SJCRH30 (cell line): ENCODE results near the gene CNTNAP2. TPM values are rescaled to one million over a fixed set of nuclear protein-coding genes. Genes with fewer than 3 reads are reported as not detected.
"Not testable (repeated sequence)": the region's sequence is repeated elsewhere in the genome, so short reads cannot be mapped to it uniquely, and the experiment has no call there.

Experiments
- DNase-seq, 2 experiments: peaks; one replicate each; pipeline ENCODE4 v3.0.0-alpha.2; 2015 to 2020
- H3K27ac ChIP-seq: fragments of 250-450 bp; sonication (Bioruptor Pico); 2 replicates; pipeline ENCODE4 v1.5.1; 2020; ENCODE audit warnings: mild to moderate bottlenecking, moderate library complexity
- H3K27me3 ChIP-seq: fragments of 250-450 bp; sonication (Bioruptor Pico); 2 replicates; pipeline ENCODE4 v1.5.1; 2020; ENCODE audit warnings: mild to moderate bottlenecking, moderate library complexity
- H3K36me3 ChIP-seq: fragments of 250-450 bp; sonication (Bioruptor Pico); 2 replicates; pipeline ENCODE4 v1.5.1; 2020; ENCODE audit warnings: mild to moderate bottlenecking, moderate library complexity
- H3K4me1 ChIP-seq: fragments of 250-450 bp; sonication (Bioruptor Pico); 2 replicates; pipeline ENCODE4 v1.5.1; 2020; ENCODE audit warnings: mild to moderate bottlenecking, moderate library complexity
- H3K4me3 ChIP-seq: fragments of 250-450 bp; sonication (Bioruptor Pico); 2 replicates; pipeline ENCODE4 v1.5.1; 2020; ENCODE audit warnings: mild to moderate bottlenecking, moderate library complexity
- H3K9me3 ChIP-seq: fragments of 250-450 bp; sonication (Bioruptor Pico); replicated peaks from 2 replicates; pipeline ENCODE4 v1.5.1; 2020; ENCODE audit warnings: mild to moderate bottlenecking, moderate library complexity
- total RNA-seq: library from RNA; depleted of rRNA; stranded (reverse); fragments of >200 nt; shearing (Covaris generic); gene quantifications from 2 replicates; pipeline ENCODE4 v1.2.3, GENCODE V29; 2014

Gene CNTNAP2
- total RNA-seq, 1 experiment from 2014 or later: not detected

GRCh38 chr7:147071536-147071935 lies 954.9 kb downstream of the CNTNAP2 start:
- no peaks in the 10 kb centered on the region for H3K4me1 ChIP-seq

DNA sequence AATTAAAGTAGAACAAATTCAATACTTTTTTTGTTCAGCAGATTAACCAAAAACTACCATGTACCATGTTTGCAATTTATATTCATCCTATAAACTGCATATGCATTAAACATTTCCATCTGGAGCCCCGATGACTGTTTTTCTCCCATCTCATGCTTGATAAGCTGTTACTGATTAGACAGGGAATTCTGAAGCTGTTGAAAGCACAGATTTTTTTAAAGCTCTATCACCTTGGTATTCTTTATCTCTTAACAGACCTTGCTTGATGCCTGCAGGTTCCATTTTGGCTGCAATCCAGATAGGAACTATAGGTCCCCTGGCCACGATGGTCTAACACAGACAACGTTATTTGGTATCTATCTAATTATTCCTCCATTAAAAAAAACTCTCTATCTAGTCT lies 961.7 kb downstream of the CNTNAP2 start:
- H3K27ac ChIP-seq: no peak overlapping the region
- H3K4me3 ChIP-seq: no peak overlapping the region
- no peak for DNase-seq
- no peaks in the 10 kb centered on the region for H3K36me3 ChIP-seq
- H3K9me3 ChIP-seq: no peaks in the 10 kb centered on the region
- H3K4me1 ChIP-seq: no peaks in the 10 kb centered on the region
- H3K27me3 ChIP-seq: no peaks in the 10 kb centered on the region

More at GRCh38 chr7:147071536-147071935, 954.9 kb downstream of the CNTNAP2 start:
- Histone ChIP-seq H3K9me3 (no peaks in the 10 kb centered on the region), H3K27me3 (0 out of 2 replicates have a peak, but pooled peaks cover 6% of the 10 kb centered on the region), H3K4me3 (no peak overlapping the region), H3K36me3 (no peaks in the 10 kb centered on the region), H3K27ac (no peak overlapping the region)
- DNase-seq: no peak

GRCh38 chr7:147079083-147079482 lies 962.5 kb downstream of the CNTNAP2 start:
- no peaks in the 10 kb centered on the region for H3K4me1 ChIP-seq
- DNase-seq: no peak
- no peak overlapping the region for H3K27ac ChIP-seq
- H3K36me3 ChIP-seq: no peaks in the 10 kb centered on the region
- no peak overlapping the region for H3K4me3 ChIP-seq
- no peaks in the 10 kb centered on the region for H3K27me3 ChIP-seq
- H3K9me3 ChIP-seq: no peaks in the 10 kb centered on the region

- Histone ChIP-seq H3K4me1 (no peaks in the 10 kb centered on the region), H3K27ac (no peak overlapping the region), H3K9me3 (no peaks in the 10 kb centered on the region), H3K4me3 (no peak overlapping the region), H3K27me3 (no peaks in the 10 kb centered on the region), H3K36me3 (no peaks in the 10 kb centered on the region)
- no peak for DNase-seq
Observed at GRCh38 chr7:147079921-147080420, 963.4 kb downstream of the CNTNAP2 start.

DNA sequence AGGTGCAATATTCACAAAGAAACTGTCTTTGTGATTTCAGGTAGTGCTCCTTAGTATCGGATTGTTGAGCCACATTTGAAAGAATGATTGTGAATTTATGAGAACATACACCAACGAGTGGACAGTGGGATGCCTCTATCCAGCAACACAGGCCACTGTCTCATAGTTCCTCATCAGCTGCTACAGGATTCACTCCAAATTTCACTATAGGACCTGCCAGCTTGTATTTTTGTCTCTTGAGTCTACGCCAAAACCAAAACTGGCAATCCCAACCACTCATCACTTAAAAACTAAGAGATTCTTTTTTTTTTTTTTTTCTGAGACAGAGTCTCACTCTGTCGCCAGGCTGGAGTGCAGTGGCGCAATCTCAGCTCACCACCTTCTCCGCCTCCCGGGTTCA lies 964.5 kb downstream of the CNTNAP2 start:
- DNase-seq: no peak
- Histone ChIP-seq H3K27ac (no peak overlapping the region), H3K4me1 (no peaks in the 10 kb centered on the region), H3K36me3 (no peaks in the 10 kb centered on the region), H3K9me3 (no peaks in the 10 kb centered on the region), H3K27me3 (no peaks in the 10 kb centered on the region), H3K4me3 (no peak overlapping the region)

DNA sequence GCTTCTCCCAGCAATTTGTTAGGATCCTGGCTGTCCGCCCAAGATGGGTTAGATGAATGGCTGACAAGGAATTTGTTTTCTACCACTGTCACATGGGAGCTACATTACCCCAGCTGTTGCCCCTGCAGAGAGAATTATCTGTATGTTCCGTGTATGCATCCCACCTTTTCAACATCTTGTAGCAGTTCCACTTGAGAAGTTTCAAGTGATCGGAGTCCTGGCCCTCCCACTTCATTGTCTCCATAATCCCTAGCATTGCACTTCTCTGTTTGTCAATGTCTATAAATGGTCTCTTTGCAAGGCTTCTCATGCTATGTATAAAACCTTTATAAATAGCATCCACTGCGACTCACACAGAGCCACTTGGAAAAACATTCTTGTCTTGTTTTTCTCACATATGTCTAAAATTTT lies 972.5 kb downstream of the CNTNAP2 start:
- no peaks in the 10 kb centered on the region for H3K36me3 ChIP-seq
- DNase-seq: no peak

DNA sequence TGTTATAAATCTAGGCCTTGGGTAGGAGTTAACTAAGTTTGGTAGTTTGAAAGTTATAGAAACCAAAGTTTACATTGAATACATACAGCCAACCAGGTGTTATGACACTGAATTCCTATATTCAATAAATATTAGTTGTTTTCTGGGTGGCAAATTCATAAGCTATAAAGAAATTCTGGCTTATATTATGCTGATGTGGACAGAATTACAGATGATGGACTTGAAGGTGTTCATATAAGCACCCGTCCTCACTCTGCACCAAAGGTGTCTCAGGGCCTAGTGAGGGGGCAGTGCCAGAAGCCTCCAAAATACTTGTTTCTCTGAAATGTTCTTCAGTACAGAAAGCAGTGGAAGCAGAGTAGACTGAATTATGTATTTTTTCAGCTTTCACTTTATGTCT lies 973.0 kb downstream of the CNTNAP2 start:
- no peak for DNase-seq
- no peaks in the 10 kb centered on the region for H3K36me3 ChIP-seq
- H3K4me1 ChIP-seq: no peaks in the 10 kb centered on the region
- H3K27me3 ChIP-seq: peaks cover 2% of the 10 kb centered on the region; the same call in 1 of the 2 replicates
- H3K9me3 ChIP-seq: no peaks in the 10 kb centered on the region
- no peak overlapping the region for H3K27ac ChIP-seq
- H3K4me3 ChIP-seq: no peak overlapping the region

More for the DNA sequence above, 972.5 kb downstream of the CNTNAP2 start:
- H3K4me1 ChIP-seq: no peaks in the 10 kb centered on the region
- peaks cover 2% of the 10 kb centered on the region; the same call in 1 of the 2 replicates for H3K27me3 ChIP-seq
- no peak overlapping the region for H3K27ac ChIP-seq
- no peak overlapping the region for H3K4me3 ChIP-seq
- no peaks in the 10 kb centered on the region for H3K9me3 ChIP-seq

DNA sequence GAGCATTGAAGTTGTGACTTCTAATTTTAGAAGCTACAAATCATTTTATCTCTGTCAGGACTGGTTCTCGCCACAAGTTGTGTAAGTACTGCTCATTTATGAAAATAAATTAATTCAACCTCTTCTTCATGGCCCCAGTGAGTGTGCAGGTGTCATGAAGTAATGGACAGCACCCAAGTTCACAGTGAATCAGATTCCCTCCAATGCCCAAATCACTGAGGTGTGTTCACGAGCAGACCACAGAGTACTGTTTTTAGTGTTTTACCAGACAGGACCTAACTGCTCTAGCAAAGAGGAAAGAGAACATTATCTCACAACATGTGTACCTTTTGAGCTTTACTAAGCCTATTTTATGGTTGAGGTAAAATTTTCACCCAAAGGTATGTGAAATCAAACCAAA lies 980.0 kb downstream of the CNTNAP2 start:
- H3K27me3 ChIP-seq: no peaks in the 10 kb centered on the region
- no peak for DNase-seq
- H3K9me3 ChIP-seq: no peaks in the 10 kb centered on the region
- no peaks in the 10 kb centered on the region for H3K4me1 ChIP-seq
- H3K4me3 ChIP-seq: no peak overlapping the region
- H3K36me3 ChIP-seq: no peaks in the 10 kb centered on the region
- no peak overlapping the region for H3K27ac ChIP-seq

- no peak overlapping the region for H3K4me3 ChIP-seq
- DNase-seq: no peak
- H3K4me1 ChIP-seq: no peaks in the 10 kb centered on the region
- H3K9me3 ChIP-seq: no peaks in the 10 kb centered on the region
- no peak overlapping the region for H3K27ac ChIP-seq
- no peaks in the 10 kb centered on the region for H3K36me3 ChIP-seq
- peaks cover 2% of the 10 kb centered on the region; the same call in 1 of the 2 replicates for H3K27me3 ChIP-seq
Observed at GRCh38 chr7:147103224-147103623, 986.6 kb downstream of the CNTNAP2 start.

GRCh38 chr7:147106746-147107145 lies 990.1 kb downstream of the CNTNAP2 start:
- DNase-seq: no peak

GRCh38 chr7:147114525-147114924 lies 997.9 kb downstream of the CNTNAP2 start:
- not testable (repeated sequence) for H3K27me3 ChIP-seq, H3K4me1 ChIP-seq, H3K27ac ChIP-seq, DNase-seq, H3K36me3 ChIP-seq, H3K9me3 ChIP-seq, H3K4me3 ChIP-seq

More at GRCh38 chr7:147106746-147107145, 990.1 kb downstream of the CNTNAP2 start:
- Histone ChIP-seq H3K4me1 (no peaks in the 10 kb centered on the region), H3K27me3 (peaks cover 2% of the 10 kb centered on the region; the same call in 1 of the 2 replicates), H3K36me3 (no peaks in the 10 kb centered on the region), H3K4me3 (no peak overlapping the region), H3K27ac (no peak overlapping the region), H3K9me3 (no peaks in the 10 kb centered on the region)

GRCh38 chr7:147136352-147136751 lies 1019.8 kb downstream of the CNTNAP2 start:
- Histone ChIP-seq H3K27ac (no peak overlapping the region), H3K4me1 (no peaks in the 10 kb centered on the region; the same call in 1 of the 2 replicates), H3K27me3 (no peaks in the 10 kb centered on the region), H3K36me3 (no peaks in the 10 kb centered on the region), H3K4me3 (no peak overlapping the region), H3K9me3 (no peaks in the 10 kb centered on the region)
- no peak for DNase-seq

GRCh38 chr7:147145194-147145593 lies 1028.6 kb downstream of the CNTNAP2 start:
- no peaks in the 10 kb centered on the region for H3K36me3 ChIP-seq
- H3K4me3 ChIP-seq: no peak overlapping the region
- no peaks in the 10 kb centered on the region for H3K4me1 ChIP-seq
- no peak overlapping the region for H3K27ac ChIP-seq
- H3K9me3 ChIP-seq: no peaks in the 10 kb centered on the region
- DNase-seq: no peak
- no peaks in the 10 kb centered on the region for H3K27me3 ChIP-seq

- Histone ChIP-seq H3K27me3 (no peaks in the 10 kb centered on the region), H3K36me3 (no peaks in the 10 kb centered on the region), H3K27ac (no peak overlapping the region), H3K4me3 (no peak overlapping the region), H3K4me1 (no peaks in the 10 kb centered on the region), H3K9me3 (no peaks in the 10 kb centered on the region)
- DNase-seq: no peak
Observed at GRCh38 chr7:147146169-147146568, 1029.6 kb downstream of the CNTNAP2 start.

DNA sequence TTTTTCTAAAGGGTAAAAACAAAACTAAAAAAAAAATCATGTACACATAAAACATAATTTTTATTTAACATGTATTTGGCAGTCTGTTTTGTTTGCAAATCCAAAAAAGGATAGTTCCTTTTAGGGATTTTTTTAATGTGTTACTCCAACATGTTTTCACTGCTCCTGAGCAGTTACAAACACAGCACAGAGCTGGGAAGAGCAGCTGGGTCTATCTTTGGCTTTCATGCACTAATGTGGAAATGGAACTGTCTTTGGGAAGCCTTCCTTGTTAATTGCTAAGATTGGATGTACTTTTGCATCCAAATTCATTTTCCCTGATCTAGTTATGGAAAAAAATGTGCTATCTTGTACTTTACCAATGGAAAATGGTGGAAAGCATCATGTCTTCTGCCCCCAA lies 1035.1 kb downstream of the CNTNAP2 start:
- H3K4me1 ChIP-seq: no peaks in the 10 kb centered on the region
- no peak overlapping the region for H3K27ac ChIP-seq
- H3K36me3 ChIP-seq: no peaks in the 10 kb centered on the region
- no peaks in the 10 kb centered on the region for H3K27me3 ChIP-seq
- H3K9me3 ChIP-seq: no peaks in the 10 kb centered on the region
- H3K4me3 ChIP-seq: no peak overlapping the region
- DNase-seq: no peak

- Histone ChIP-seq H3K27ac (no peak overlapping the region), H3K36me3 (no peaks in the 10 kb centered on the region), H3K9me3 (no peaks in the 10 kb centered on the region), H3K27me3 (no peaks in the 10 kb centered on the region), H3K4me3 (no peak overlapping the region), H3K4me1 (no peaks in the 10 kb centered on the region)
- DNase-seq: no peak
Observed at GRCh38 chr7:147153571-147153970, 1037.0 kb downstream of the CNTNAP2 start.
